ENCODE measurements around the gene ZNF747.

Gene ZNF747

GRCh38 chr16:30534368-30535105, at the start of gene ZNF747:
Gene ZNF747 (minus strand): TSS chr16:30534858. CDS start chr16:30534679, 179 bp downstream.
- DNase-seq, result peak; percentile 89

DNA sequence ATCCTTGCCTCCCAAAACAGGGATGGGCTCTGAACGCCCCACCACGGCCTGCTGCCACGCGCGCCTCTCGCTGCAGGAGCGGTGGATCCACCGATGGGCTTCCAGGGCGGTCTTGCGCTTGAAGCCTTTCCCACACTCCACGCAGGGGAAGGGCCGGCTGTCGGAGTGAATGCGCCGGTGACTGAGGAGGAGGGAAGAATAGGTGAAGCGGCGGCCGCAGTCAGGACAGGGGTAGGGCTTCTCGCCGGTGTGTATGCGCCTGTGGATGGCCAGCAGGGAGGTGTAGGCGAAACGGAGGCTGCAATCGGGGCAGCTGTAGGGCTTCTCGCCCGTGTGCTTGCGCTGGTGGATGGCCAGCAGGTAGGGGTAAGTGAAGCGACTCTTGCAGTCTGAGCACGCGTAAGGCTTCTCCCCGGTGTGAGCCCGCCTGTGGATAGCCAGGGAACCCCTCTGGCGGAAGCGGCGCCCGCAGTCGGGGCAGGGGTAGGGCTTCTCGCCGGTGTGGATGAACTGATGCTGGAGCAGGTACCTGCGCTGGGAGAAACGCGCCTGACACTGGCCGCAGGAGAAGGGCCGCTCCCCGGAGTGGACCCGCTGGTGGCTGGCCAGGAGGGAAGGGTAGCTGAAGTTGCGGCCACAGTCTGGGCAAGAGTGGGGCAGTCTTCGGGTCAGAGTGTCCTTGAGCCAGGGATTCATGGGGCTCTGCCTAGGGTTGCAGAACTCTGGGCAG, 48.1 kb upstream of the ZNF747 start:
- DNase-seq, result no peak

- DNase-seq, result no peak
These were observed 46.8 kb upstream of the ZNF747 start for GRCh38 chr16:30581457-30581856.

DNA sequence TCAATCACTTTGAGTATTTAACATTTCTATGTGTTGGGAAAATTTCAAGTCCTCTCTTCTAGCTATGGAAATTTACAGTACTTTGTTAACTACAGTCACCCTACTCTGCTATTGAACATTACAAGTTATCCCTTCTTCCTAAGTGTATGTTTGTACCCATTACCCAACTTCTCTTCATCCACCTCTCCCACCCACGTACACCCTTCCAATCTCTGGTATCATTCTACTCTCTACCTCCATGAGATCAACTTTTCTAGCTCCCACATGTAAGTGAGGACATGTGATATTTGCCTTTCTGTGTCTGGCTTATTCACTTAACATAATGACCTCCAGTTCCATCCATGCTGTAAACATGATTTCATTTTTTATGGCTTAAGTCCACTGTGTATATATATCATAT, 40.0 kb upstream of the ZNF747 start:
- DNase-seq, result no peak

DNA sequence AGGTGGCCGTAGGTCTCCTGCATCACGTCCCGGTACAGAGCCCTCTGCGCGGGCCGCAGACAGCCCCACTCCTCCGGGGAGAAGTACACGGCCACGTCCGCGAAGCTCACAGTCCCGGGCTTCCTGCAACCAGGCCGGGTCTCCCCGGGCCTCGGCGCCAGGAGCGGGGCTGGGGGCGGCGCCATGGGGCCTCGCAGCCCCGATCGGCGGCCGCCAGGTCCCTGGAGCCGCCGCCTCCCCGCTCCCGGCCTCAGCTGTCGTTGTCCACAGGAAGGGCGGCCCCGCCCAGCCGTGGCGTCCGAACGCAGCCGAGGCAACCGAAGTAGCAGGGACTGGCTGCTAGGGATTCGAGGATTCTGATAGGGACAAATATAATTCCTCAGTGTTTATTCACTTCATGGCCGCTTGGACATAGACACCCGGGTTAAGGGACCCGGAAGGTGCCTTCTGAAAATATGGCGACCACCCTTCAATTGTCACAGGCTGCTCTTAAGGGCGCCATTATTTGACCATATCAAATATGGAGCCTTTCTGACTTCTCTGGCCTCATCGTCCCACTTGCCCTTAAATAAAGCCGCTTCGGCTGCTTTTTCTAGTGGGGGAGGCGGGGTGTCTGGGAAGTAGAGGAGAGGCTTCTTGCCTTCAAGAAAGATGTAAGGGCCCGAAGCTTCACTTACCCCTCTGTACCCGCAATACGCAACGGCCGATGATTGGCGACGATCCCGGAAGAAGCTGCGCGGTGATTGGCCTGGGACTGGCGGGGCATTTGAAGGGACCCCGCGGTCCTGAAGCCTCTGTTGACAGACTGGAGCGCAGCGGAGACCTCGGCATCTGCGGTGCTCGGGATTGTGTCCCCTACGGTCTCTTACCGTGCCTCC, 37.0 kb upstream of the ZNF747 start, which contains the start of gene ZNF688:
Gene ZNF688 (minus strand): TSS at position 270 of the 878 bp plus-strand sequence. CDS start 85 bp downstream, at position 185.
- DNase-seq, result peak; percentile 96

GRCh38 chr16:30570636-30571444, 36.2 kb upstream of the ZNF747 start:
- peak; percentile 36 for DNase-seq

GRCh38 chr16:30569746-30570635, 35.3 kb upstream of the ZNF747 start:
- DNase-seq, result no peak

GRCh38 chr16:30569281-30569680, 34.6 kb upstream of the ZNF747 start:
- DNase-seq, result no peak

DNA sequence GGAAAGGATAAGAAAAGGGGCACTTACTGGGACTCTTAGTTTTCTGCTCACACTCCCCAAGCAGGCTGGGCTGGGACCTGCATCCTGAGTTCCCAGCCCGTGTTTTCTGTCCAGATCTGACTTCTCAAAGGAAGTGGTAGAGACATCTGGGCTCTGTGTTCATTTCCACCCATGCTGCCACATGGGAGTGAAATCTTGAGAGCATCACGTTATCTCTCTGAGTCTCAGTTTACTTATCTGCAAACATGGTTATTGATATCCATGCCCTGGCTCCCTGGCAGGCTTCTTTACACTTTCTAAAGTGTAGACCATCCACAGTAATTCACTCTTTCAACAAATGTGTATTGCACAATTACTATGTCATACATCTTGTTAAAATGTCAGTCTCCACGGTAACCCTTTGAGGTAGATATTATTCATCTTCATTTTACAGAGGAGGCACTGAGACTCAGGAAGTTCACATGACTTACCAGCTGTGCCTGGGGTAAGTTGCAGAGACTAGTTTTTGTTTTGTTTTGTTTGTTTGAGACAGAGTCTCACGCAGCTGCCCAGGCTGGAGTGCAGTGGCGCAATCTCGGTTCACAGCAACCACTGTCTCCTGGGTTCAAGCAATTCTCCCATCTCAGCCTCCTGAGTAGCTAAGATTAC, 33.5 kb upstream of the ZNF747 start:
- no peak for DNase-seq

DNA sequence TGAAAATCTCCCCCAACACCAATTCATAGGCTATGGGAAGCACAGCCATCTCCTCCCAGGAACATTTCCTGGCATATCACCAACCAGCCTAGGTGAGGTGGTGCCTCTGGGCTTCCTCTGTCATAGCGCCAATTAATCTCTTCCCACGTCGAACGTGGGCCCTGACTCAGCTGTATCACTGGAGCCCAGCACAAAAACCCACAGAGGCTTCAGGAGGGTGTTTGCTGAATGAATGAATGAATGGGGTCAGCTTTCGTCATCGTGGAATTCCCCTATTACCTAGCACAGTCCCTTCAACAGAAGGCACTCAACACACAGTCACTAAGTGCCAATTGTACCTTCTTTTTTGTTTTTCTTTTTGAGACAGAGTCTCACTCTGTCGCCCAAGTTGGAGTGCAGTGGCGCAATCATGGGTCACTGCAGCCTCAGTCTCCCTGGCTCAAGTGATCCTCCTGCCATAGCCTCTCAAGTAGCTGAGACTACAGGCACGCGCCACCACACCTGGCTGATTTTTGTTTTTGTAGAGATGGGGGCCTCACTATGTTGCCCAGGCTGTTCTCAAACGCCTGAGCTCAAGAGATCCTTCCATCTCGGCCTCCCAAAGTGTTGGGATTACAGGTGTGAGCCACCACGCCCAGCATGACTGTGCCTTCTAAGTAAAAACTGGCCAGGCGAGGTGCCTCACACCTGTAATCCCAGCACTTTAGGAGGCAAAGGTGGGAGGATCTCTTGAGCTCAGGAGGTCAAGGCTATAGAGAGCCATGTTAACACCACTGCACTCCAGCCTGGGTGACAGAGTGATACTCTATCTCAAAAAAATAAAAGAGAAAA, 32.7 kb upstream of the ZNF747 start:
- no peak for DNase-seq

DNA sequence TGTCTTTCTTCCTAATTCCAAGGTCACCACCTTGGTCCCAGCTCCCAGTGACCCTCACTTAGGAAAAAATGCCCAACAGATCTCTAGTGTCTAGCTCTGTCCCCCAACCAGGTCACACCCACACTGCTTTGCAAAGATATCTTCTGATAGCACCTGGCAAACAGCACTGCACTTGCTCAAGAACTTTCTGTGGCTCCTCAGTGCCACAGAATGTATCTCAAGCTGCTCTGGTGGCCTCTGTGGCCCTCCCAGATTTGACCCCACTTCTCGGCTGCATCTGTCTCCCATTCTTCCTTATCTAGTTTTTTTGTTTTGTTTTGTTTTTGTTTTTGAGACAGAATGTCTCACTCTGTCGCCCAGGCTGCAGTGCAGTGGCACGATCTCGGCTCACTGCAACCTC, 31.9 kb upstream of the ZNF747 start:
- DNase-seq, result no peak

DNA sequence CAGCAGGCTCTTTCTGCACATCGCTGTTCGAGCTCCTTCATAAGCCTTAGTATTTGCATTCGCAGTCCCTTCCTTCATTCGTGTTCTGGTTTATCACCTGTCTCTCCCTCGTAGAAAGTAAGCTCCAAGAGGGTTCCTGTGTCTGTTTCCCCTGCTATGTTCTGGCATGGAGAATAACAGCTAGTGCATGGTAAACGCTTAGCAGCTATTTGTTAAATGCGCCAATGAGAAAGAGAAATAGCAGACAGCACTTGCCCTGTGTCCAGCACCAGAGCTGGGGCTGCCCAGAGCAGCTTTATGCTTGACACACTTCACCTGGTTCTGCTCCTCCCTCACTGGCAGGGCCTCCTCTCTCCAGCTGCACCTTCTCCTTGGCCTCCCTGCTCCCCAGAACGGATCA, 31.3 kb upstream of the ZNF747 start:
- no peak for DNase-seq

GRCh38 chr16:30565526-30565925, 30.9 kb upstream of the ZNF747 start:
- no peak for DNase-seq

DNA sequence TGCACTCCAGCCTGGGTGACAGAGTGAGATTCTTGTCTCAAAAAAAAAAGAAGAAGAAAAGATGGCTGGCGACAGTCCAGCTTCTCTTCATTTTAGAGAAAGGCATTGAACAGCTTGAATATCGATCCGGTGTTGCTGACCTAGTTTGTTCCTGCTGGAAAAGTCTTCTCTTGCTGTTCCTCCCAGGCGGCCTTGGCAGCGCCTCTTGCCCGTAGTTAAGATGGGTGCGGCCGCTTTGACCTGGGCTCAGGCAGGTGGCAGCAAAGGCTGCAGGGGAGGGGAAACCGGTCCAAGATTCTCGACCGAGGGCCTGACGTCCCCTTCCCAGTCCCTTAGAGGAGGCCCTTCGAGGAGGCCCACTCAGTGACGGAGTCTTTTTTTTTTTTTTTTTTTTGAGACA, 27.4 kb upstream of the ZNF747 start:
- no peak for DNase-seq

- DNase-seq, result peak; percentile 54
These were observed 26.6 kb upstream of the ZNF747 start for GRCh38 chr16:30561089-30561816.

DNA sequence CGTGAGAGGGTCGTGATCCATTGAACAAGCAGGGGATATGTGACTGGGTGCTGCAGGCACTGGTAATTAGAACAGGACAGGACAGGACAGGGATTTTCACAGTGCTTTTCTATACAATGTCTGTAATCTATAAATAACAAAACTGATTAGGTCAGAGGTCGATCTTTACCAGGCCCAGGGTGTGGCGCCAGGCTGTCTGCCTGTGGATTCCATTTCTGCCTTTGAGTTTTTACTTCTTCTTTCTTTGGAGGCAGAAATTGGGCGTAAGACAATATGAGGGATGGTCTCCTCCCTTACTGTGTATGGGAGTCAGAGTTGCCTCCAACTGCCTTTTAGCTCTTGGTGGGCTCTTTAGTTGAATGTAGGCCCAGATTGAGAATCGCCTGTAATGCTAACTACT, 25.0 kb upstream of the ZNF747 start:
- no peak for DNase-seq

DNA sequence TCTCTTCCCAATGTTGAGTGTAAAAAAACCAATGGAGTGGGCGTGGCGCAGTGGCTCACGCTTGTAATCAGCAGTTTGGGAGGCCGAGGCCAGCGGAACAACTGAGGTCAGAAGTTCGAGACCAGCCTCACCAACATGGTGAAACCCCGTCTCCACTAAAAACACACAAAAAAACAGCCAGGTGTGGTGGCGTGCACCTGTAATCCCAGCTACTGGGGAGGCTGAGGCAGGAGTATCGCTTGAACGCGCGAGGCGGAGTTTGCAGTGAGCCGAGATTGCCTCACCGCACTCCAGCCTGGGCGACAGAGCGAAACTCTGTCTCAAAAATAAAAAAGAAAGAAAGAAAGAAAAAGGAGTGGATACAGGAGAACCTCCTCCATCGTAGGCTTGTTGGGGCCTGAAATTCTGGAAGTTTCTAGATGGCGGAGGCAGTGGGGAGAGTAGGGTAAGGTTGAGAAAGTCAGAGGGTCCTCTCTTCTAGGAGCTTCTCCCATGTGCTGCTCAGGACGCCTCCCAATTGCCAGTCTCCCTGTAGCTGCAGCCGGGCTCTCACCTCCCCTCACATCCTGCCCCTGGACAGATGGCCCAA, 24.2 kb upstream of the ZNF747 start:
- DNase-seq, result no peak

GRCh38 chr16:30557957-30558788, 23.5 kb upstream of the ZNF747 start, which contains the start of gene ZNF764:
Gene ZNF764 (minus strand): TSS chr16:30558374. CDS start chr16:30558182, 192 bp downstream.
- peak; percentile 98 for DNase-seq

Data from NCI-H1092 treated with DMSO at 0.1 percent for 48 hours (cell line).